ENCODE data around the gene ZNF775.

DNA sequence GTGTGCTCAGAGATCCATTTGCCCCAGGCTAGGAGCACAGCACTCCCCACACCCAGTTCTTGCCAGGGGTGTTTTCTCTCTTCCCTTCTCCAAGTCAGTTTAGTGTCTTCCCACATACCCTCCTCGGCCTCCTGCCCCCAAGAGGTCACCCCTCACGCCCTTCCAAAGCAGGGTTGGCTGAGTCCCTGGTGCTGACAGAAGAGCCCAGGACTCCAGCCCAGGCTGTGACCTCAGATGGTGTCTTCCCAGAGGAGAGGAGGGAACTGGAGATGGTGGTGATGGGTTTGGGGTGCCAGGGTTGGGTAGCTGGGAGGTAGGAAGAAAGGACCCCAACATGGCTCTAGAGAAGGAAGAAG is 19.8 kb downstream of the ZNF775 start:
- TF ChIP-seq TOX (CRISPR knock-in tag; IDR thresholded peaks at IDR 0.05; ENCODE audit: borderline replicate concordance) (no peak), CREB5 (CRISPR knock-in tag; IDR thresholded peaks at IDR 0.05; ENCODE audit: low read depth) (no peak), PPARA (CRISPR knock-in tag; IDR thresholded peaks at IDR 0.05; ENCODE audit: borderline replicate concordance) (no peak), PATZ1 (CRISPR knock-in tag; IDR thresholded peaks at IDR 0.05; ENCODE audit: borderline replicate concordance) (no peak), ZNF8 (CRISPR knock-in tag; IDR thresholded peaks at IDR 0.05) (no peak), ZNF565 (CRISPR knock-in tag; conservative IDR thresholded peaks at IDR 0.05; ENCODE audit: low read depth) (no peak), GLIS3 (CRISPR knock-in tag; IDR thresholded peaks at IDR 0.05) (no peak), ZNF70 (CRISPR knock-in tag; IDR thresholded peaks at IDR 0.05) (no peak), CSDC2 (CRISPR knock-in tag; IDR thresholded peaks at IDR 0.05) (no peak)
- TF ChIP-seq, protein P1, sequence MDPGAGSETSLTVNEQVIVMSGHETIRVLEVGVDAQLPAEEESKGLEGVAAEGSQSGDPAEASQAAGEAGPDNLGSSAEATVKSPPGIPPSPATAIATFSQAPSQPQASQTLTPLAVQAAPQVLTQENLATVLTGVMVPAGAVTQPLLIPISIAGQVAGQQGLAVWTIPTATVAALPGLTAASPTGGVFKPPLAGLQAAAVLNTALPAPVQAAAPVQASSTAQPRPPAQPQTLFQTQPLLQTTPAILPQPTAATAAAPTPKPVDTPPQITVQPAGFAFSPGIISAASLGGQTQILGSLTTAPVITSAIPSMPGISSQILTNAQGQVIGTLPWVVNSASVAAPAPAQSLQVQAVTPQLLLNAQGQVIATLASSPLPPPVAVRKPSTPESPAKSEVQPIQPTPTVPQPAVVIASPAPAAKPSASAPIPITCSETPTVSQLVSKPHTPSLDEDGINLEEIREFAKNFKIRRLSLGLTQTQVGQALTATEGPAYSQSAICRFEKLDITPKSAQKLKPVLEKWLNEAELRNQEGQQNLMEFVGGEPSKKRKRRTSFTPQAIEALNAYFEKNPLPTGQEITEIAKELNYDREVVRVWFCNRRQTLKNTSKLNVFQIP (CRISPR knock-in tag; IDR thresholded peaks at IDR 0.05; ENCODE audit: borderline replicate concordance, low read depth): no peak
- TF ChIP-seq, protein P2, sequence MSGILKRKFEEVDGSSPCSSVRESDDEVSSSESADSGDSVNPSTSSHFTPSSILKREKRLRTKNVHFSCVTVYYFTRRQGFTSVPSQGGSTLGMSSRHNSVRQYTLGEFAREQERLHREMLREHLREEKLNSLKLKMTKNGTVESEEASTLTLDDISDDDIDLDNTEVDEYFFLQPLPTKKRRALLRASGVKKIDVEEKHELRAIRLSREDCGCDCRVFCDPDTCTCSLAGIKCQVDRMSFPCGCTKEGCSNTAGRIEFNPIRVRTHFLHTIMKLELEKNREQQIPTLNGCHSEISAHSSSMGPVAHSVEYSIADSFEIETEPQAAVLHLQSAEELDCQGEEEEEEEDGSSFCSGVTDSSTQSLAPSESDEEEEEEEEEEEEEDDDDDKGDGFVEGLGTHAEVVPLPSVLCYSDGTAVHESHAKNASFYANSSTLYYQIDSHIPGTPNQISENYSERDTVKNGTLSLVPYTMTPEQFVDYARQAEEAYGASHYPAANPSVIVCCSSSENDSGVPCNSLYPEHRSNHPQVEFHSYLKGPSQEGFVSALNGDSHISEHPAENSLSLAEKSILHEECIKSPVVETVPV (CRISPR knock-in tag; IDR thresholded peaks at IDR 0.05): no peak
